Activated naive CD4-positive, alpha-beta T cell treated with anti-CD3 and anti-CD28 coated beads, Interleukin-2, amount 50 U/mL, for 24 hours (primary cell): ENCODE data around the gene CYP2W1.

Experiments used
- H3K27ac Mint-ChIP-seq: one replicate; pipeline ENCODE4 v1.8.0; 2021; ENCODE audit warnings: mild to moderate bottlenecking, mixed read lengths
- H3K27me3 Mint-ChIP-seq: one replicate; pipeline ENCODE4 v1.8.0; 2021; ENCODE audit warnings: mixed read lengths
- H3K36me3 Mint-ChIP-seq: one replicate; pipeline ENCODE4 v1.8.0; 2021; ENCODE audit warnings: mixed read lengths
- H3K4me1 Mint-ChIP-seq: one replicate; pipeline ENCODE4 v1.8.0; 2021; ENCODE audit warnings: mixed read lengths
- H3K4me3 Mint-ChIP-seq: one replicate; pipeline ENCODE4 v1.8.0; 2021; ENCODE audit warnings: mild to moderate bottlenecking, mixed read lengths
- H3K9me3 Mint-ChIP-seq: one replicate; pipeline ENCODE4 v1.8.0; 2021; ENCODE audit warnings: mixed read lengths

Gene CYP2W1

DNA sequence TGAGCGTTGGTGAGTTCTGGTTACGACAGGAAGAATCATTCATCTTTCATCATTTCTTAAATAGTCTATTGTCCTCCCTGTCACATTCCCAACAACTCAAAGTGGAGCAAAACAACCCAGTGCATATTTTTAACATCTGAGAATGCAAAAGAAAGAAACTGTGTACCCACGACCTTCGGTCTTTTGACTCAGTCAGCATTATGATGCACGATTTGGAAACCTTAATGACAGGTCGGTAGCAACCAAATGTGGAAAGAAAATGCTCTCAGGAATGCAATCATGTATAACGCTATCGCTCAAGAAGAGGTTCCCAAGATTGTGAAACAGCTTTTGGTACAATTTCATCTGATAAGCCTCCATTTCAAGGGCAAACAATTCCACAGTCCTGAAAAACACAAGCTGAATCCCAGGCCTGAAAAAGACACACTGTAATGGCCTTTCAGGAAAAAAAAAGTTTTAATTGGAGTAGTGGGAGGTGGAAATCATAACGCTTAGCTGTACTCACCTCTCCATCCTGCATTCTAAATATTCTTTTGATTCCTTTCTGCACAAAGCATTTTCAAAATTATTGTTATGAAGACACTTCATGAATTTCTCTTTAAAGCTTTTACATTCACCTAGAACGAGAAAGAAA lies 10.2 kb upstream of the CYP2W1 start:
- H3K27me3 Mint-ChIP-seq: no peaks in the 10 kb centered on the region
- H3K27ac Mint-ChIP-seq: peak overlapping the region; percentile 1
- peak overlapping the region; percentile 65 for H3K4me3 Mint-ChIP-seq
- H3K4me1 Mint-ChIP-seq: peaks cover 26% of the 10 kb centered on the region
- H3K36me3 Mint-ChIP-seq: peaks cover 2% of the 10 kb centered on the region
- H3K9me3 Mint-ChIP-seq: no peaks in the 10 kb centered on the region

- H3K36me3 Mint-ChIP-seq: peaks cover 2% of the 10 kb centered on the region
- H3K4me3 Mint-ChIP-seq: peak overlapping the region; percentile 65
- peak overlapping the region; percentile 85 for H3K27ac Mint-ChIP-seq
- no peaks in the 10 kb centered on the region for H3K27me3 Mint-ChIP-seq
- no peaks in the 10 kb centered on the region for H3K9me3 Mint-ChIP-seq
- peaks cover 25% of the 10 kb centered on the region for H3K4me1 Mint-ChIP-seq
Observed at GRCh38 chr7:973312-973711, 9.7 kb upstream of the CYP2W1 start.

- H3K27ac Mint-ChIP-seq: peak overlapping the region; percentile 96
- H3K4me1 Mint-ChIP-seq: peaks cover 25% of the 10 kb centered on the region
- H3K36me3 Mint-ChIP-seq: peaks cover 2% of the 10 kb centered on the region
- H3K4me3 Mint-ChIP-seq: peak overlapping the region; percentile 94
- H3K9me3 Mint-ChIP-seq: no peaks in the 10 kb centered on the region
- no peaks in the 10 kb centered on the region for H3K27me3 Mint-ChIP-seq
Observed at GRCh38 chr7:974172-974571, 8.8 kb upstream of the CYP2W1 start.

GRCh38 chr7:974820-975681 lies 7.9 kb upstream of the CYP2W1 start, which contains the start of gene COX19:
COX19 (minus strand) TSS chr7:975549; CDS start chr7:975509, 40 bp downstream.
- peaks cover 2% of the 10 kb centered on the region for H3K36me3 Mint-ChIP-seq
- H3K9me3 Mint-ChIP-seq: no peaks in the 10 kb centered on the region
- H3K4me3 Mint-ChIP-seq: peak within 1 kb of the TSS; percentile 94
- H3K27ac Mint-ChIP-seq: peak within 1 kb of the TSS; percentile 96
- H3K4me1 Mint-ChIP-seq: peaks cover 25% of the 10 kb centered on the region
- no peaks in the 10 kb centered on the region for H3K27me3 Mint-ChIP-seq

- H3K9me3 Mint-ChIP-seq: no peaks in the 10 kb centered on the region
- H3K36me3 Mint-ChIP-seq: peaks cover 2% of the 10 kb centered on the region
- peak overlapping the region; percentile 94 for H3K4me3 Mint-ChIP-seq
- no peaks in the 10 kb centered on the region for H3K27me3 Mint-ChIP-seq
- H3K4me1 Mint-ChIP-seq: peaks cover 24% of the 10 kb centered on the region
- peak overlapping the region; percentile 77 for H3K27ac Mint-ChIP-seq
Observed at GRCh38 chr7:975702-976473, 7.1 kb upstream of the CYP2W1 start.

DNA sequence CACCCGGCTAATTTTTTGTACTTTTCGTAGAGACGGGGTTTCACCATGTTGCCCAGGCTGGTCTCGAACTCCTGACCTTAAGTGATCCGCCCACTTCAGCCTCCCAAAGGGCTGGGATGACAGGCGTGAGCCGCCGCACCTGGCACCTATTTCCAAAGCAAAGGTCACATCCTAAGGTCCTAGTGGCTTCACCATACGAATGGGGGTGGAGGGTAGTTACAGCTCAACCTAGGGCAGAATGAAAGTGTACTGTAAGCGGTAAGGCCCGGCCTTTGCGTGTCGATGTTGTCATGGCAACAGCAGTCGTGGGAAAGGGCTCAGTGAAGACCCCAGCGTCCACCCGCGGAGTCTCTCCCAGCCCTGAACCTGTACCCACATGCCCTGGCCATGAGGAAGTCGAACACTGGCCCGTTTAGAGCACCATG lies 6.1 kb upstream of the CYP2W1 start:
- peaks cover 17% of the 10 kb centered on the region for H3K4me1 Mint-ChIP-seq
- H3K27me3 Mint-ChIP-seq: no peaks in the 10 kb centered on the region
- no peaks in the 10 kb centered on the region for H3K36me3 Mint-ChIP-seq
- no peaks in the 10 kb centered on the region for H3K9me3 Mint-ChIP-seq
- H3K27ac Mint-ChIP-seq: no peak overlapping the region
- H3K4me3 Mint-ChIP-seq: no peak overlapping the region

GRCh38 chr7:977326-978048 lies 5.5 kb upstream of the CYP2W1 start:
- Mint-ChIP-seq H3K9me3 (no peaks in the 10 kb centered on the region), H3K27me3 (no peaks in the 10 kb centered on the region), H3K4me1 (peaks cover 11% of the 10 kb centered on the region), H3K4me3 (no peak overlapping the region), H3K36me3 (no peaks in the 10 kb centered on the region), H3K27ac (no peak overlapping the region)

DNA sequence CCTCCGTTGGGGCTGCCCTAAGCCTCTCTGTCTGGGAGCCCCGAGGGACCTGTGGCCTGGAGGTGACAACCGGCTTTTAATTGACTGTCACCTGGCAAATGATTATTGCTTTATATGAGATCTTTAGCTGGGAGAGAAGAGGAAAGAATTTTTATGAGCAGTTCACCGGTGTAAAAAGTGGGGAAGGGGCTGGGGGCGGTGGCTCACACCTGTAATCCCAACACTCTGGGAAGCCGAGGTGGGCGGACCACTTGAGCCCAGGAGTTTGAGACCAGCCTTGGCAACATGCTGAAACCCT lies 5.0 kb upstream of the CYP2W1 start:
- Mint-ChIP-seq H3K4me3 (no peak overlapping the region), H3K36me3 (no peaks in the 10 kb centered on the region), H3K27me3 (no peaks in the 10 kb centered on the region), H3K9me3 (no peaks in the 10 kb centered on the region), H3K27ac (no peak overlapping the region), H3K4me1 (peaks cover 6% of the 10 kb centered on the region)

- Mint-ChIP-seq H3K27ac (no peak overlapping the region), H3K4me3 (no peak overlapping the region), H3K36me3 (no peaks in the 10 kb centered on the region), H3K9me3 (no peaks in the 10 kb centered on the region), H3K27me3 (no peaks in the 10 kb centered on the region), H3K4me1 (peaks cover under 1% of the 10 kb centered on the region)
Observed at GRCh38 chr7:978416-979091, 4.4 kb upstream of the CYP2W1 start.

DNA sequence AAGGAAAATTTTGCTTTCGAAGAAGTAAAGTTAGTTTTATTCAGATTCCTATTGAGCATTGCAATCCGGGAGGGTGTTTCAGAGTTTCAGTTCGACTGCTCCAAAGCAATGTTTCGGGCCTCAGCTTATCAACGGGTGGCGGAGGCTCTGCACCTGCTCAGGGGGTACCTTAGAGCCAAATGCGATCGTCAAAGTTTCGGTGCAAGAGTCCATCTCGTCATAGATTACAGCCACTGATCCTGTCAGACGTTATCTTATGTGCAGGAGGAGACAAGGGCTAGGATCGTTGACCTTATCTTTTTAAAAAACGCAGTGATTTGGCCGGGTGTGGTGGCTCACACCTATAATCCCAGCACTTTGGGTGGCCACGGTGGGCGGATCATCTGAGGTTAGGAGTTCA lies 3.8 kb upstream of the CYP2W1 start:
- Mint-ChIP-seq H3K9me3 (no peaks in the 10 kb centered on the region), H3K4me3 (no peak overlapping the region), H3K27ac (no peak overlapping the region), H3K36me3 (no peaks in the 10 kb centered on the region), H3K4me1 (no peaks in the 10 kb centered on the region), H3K27me3 (no peaks in the 10 kb centered on the region)

GRCh38 chr7:979886-980571 lies 3.0 kb upstream of the CYP2W1 start:
- H3K4me1 Mint-ChIP-seq: no peaks in the 10 kb centered on the region
- H3K27me3 Mint-ChIP-seq: no peaks in the 10 kb centered on the region
- H3K36me3 Mint-ChIP-seq: no peaks in the 10 kb centered on the region
- H3K9me3 Mint-ChIP-seq: no peaks in the 10 kb centered on the region
- no peak overlapping the region for H3K27ac Mint-ChIP-seq
- no peak overlapping the region for H3K4me3 Mint-ChIP-seq

DNA sequence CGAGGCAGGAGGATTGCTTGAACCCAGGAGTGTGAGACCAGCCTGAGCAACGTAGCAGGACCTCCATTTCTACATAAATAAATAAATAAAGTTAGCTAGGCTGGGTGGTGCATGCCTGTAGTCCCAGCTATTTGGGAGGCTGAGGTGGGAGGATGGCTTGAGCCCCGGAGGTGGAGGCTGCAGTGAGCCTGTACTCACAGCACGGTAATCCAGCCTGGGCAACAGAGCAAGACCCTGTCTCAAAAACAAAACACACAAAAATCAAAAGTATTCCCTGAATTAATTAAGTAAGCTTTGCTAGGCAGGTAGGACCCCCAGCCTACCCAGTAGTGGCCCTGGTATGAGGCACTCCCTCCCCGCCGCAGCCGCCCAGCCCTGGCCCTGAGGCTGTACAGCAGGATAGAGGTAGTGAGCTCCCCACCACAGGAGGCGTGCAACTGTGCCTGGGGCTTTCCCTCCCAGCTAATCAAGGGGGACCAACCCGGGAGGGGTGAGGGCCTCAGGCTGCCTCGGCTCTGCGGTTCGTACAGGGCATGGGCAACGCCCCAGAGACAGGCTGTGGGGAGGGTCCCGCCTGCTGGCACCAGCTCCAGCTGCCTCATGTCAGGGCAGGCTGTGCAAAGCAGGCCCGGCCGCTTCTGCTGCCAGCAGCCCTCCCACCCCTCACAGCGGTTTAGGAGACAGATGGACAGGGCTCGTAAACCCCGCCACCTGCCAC lies 1.0 kb upstream of the CYP2W1 start:
- Mint-ChIP-seq H3K27ac (no peak overlapping the region), H3K4me1 (no peaks in the 10 kb centered on the region)

GRCh38 chr7:982511-983003 lies 424 bp upstream of the CYP2W1 start:
- Mint-ChIP-seq H3K4me3 (no peak overlapping the region), H3K27ac (no peak overlapping the region), H3K4me1 (no peaks in the 10 kb centered on the region), H3K9me3 (no peaks in the 10 kb centered on the region), H3K27me3 (no peaks in the 10 kb centered on the region), H3K36me3 (no peaks in the 10 kb centered on the region)

More for the DNA sequence above, 1.0 kb upstream of the CYP2W1 start:
- H3K27me3 Mint-ChIP-seq: no peaks in the 10 kb centered on the region
- no peak overlapping the region for H3K4me3 Mint-ChIP-seq
- H3K36me3 Mint-ChIP-seq: no peaks in the 10 kb centered on the region
- no peaks in the 10 kb centered on the region for H3K9me3 Mint-ChIP-seq

- Mint-ChIP-seq H3K36me3 (no peaks in the 10 kb centered on the region), H3K27me3 (no peaks in the 10 kb centered on the region), H3K4me3 (no peak overlapping the region), H3K9me3 (no peaks in the 10 kb centered on the region), H3K27ac (no peak overlapping the region), H3K4me1 (no peaks in the 10 kb centered on the region)
Observed at GRCh38 chr7:983616-984071, 663 bp downstream of the CYP2W1 start.
